Neuronal stem cell (in vitro differentiated cells): ENCODE data around the gene OR51T1. TPM values are rescaled to one million over a fixed set of nuclear protein-coding genes. Genes with fewer than 3 reads are reported as not detected.

Source experiments
- DNase-seq: peaks from one replicate; pipeline ENCODE4 v3.0.0-alpha.2; 2013; ENCODE audit warnings: low spot score
- H2AFZ ChIP-seq: one replicate; pipeline ENCODE4 v1.6.1; 2013; ENCODE audit warnings: mild to moderate bottlenecking, low read length, inconsistent platforms
- H2AK5ac ChIP-seq: 2 replicates; pipeline ENCODE4 v1.6.1; 2013; ENCODE audit warnings: low read depth, mild to moderate bottlenecking, inconsistent platforms, low read length, moderate library complexity, mixed read lengths
- H2BK120ac ChIP-seq: 2 replicates; pipeline ENCODE4 v1.6.1; 2013; ENCODE audit warnings: low read depth, mild to moderate bottlenecking, inconsistent platforms, low read length, moderate library complexity, mixed read lengths
- H2BK12ac ChIP-seq: one replicate; pipeline ENCODE4 v1.6.1; 2013; ENCODE audit warnings: low read length, inconsistent platforms
- H2BK15ac ChIP-seq: 2 replicates; pipeline ENCODE4 v1.6.1; 2013; ENCODE audit warnings: mild to moderate bottlenecking, low read length, inconsistent platforms, mixed read lengths
- H2BK5ac ChIP-seq: one replicate; pipeline ENCODE4 v1.6.1; 2013; ENCODE audit warnings: inconsistent platforms, mild to moderate bottlenecking, low read length, moderate library complexity
- H3K14ac ChIP-seq: one replicate; pipeline ENCODE4 v1.6.1; 2013; ENCODE audit warnings: low read length, inconsistent platforms
- H3K18ac ChIP-seq: 2 replicates; pipeline ENCODE4 v1.6.1; 2013; ENCODE audit warnings: low read length, inconsistent platforms
- H3K23ac ChIP-seq: 2 replicates; pipeline ENCODE4 v1.6.1; 2013; ENCODE audit warnings: low read depth, mild to moderate bottlenecking, mixed read lengths, low read length, inconsistent platforms; ENCODE audit not compliant: poor library complexity
- H3K27ac ChIP-seq: replicated peaks from 3 replicates; pipeline ENCODE4 v1.5.1; 2013; ENCODE audit warnings: low read length, inconsistent platforms
- H3K27me3 ChIP-seq, 3 experiments: 2 replicates each; pipeline ENCODE4 v1.6.1; 2013; ENCODE audit warnings: low read length in 3 of 3, mild to moderate bottlenecking in 2 of 3, inconsistent platforms in 1 of 3, low read depth in 1 of 3, mixed read lengths in 1 of 3, moderate library complexity in 1 of 3; ENCODE audit not compliant: control insufficient read depth in 3 of 3, insufficient read depth in 3 of 3
- H3K36me3 ChIP-seq, 2 donors: replicated peaks in 1 of 2; 2 replicates each; pipeline ENCODE4 v1.6.1; 2013; ENCODE audit warnings: low read length in 2 of 2; ENCODE audit not compliant: control insufficient read depth in 2 of 2, insufficient read depth in 2 of 2
- H3K4ac ChIP-seq: 2 replicates; pipeline ENCODE4 v1.6.1; 2013; ENCODE audit warnings: inconsistent platforms, mild to moderate bottlenecking, low read length, moderate library complexity
- H3K4me1 ChIP-seq, 2 donors: 1 replicate in 1 of 2; 2 replicates in 1 of 2; pipeline ENCODE4 v1.6.1; 2013; ENCODE audit warnings: low read length in 2 of 2, low read depth in 1 of 2; ENCODE audit not compliant: control insufficient read depth in 2 of 2, insufficient read depth in 1 of 2
- H3K4me2 ChIP-seq: one replicate; pipeline ENCODE4 v1.6.1; 2013; ENCODE audit warnings: mild to moderate bottlenecking, low read length, inconsistent platforms; ENCODE audit not compliant: insufficient read depth, poor library complexity, severe bottlenecking
- H3K4me3 ChIP-seq, 2 donors: 2 replicates each; pipeline ENCODE4 v1.5.1; 2013; ENCODE audit warnings: low read length in 2 of 2, mild to moderate bottlenecking in 2 of 2, inconsistent platforms in 1 of 2, moderate library complexity in 1 of 2
- H3K79me1 ChIP-seq: one replicate; pipeline ENCODE4 v1.6.1; 2013; ENCODE audit warnings: low read depth, mild to moderate bottlenecking, inconsistent platforms, low read length, moderate library complexity
- H3K9ac ChIP-seq: one replicate; pipeline ENCODE4 v1.6.1; 2013; ENCODE audit warnings: mild to moderate bottlenecking, low read depth, low read length, inconsistent platforms; ENCODE audit not compliant: poor library complexity
- H3K9me3 ChIP-seq, 2 donors: replicated peaks in 1 of 2; 2 replicates each; pipeline versions ENCODE3 to v1.6.1; 2013; ENCODE audit warnings: low read length in 2 of 2, mild to moderate bottlenecking in 2 of 2, inconsistent platforms in 1 of 2, low read depth in 1 of 2, mixed read lengths in 1 of 2, moderate library complexity in 1 of 2; ENCODE audit not compliant: control insufficient read depth in 2 of 2, insufficient read depth in 1 of 2
- H4K8ac ChIP-seq: one replicate; pipeline ENCODE4 v1.6.1; 2013; ENCODE audit warnings: low read depth, mild to moderate bottlenecking, inconsistent platforms, low read length, moderate library complexity
- H4K91ac ChIP-seq: one replicate; pipeline ENCODE4 v1.6.1; 2013; ENCODE audit warnings: low read length, low read depth, mild to moderate bottlenecking, inconsistent platforms; ENCODE audit not compliant: poor library complexity
- WGBS, 2 donors: extraction: QIAGEN DNeasy Blood & Tissue Kit; methylation state at CpG; one replicate each; pipeline ENCODE4 v1.1.7; 2013; ENCODE audit warnings: missing lambda C conversion rate in 2 of 2, mixed read lengths in 1 of 2; ENCODE audit not compliant: insufficient read length in 2 of 2, insufficient replicate concordance in 1 of 2; ENCODE audit errors: extremely low coverage in 2 of 2; 5-methylcytosine and 5-hydroxymethylcytosine counted together
- polyA plus RNA-seq, 2 experiments: library from polyadenylated mRNA; stranded (reverse); fragments of 200-250 nt; gene quantifications; one replicate each; pipeline ENCODE4 v1.2.3, GENCODE V29; 2013

OR51T1 gene
- polyA plus RNA-seq (2013, experiment 1 of 2): not detected
- not detected for polyA plus RNA-seq (2013, experiment 2 of 2)

GRCh38 chr11:4881860-4882500 is at the start of gene OR51T1:
TSS of gene OR51T1 (plus strand) at chr11:4881900. CDS start at chr11:4881900, 0 bp downstream.
- H3K27me3 ChIP-seq: no peaks in the 10 kb centered on the region
- no peaks in the 10 kb centered on the region for H3K4me1 ChIP-seq
- H2AK5ac ChIP-seq: no peak within 1 kb of the TSS
- H3K79me1 ChIP-seq: no peaks in the 10 kb centered on the region
- no peak within 1 kb of the TSS for H3K4ac ChIP-seq
- H4K8ac ChIP-seq: no peak within 1 kb of the TSS
- DNase-seq: no peak
- H4K91ac ChIP-seq: no peak within 1 kb of the TSS
- no peaks in the 10 kb centered on the region for H3K36me3 ChIP-seq
- H3K27ac ChIP-seq: no peak within 1 kb of the TSS
- no peak within 1 kb of the TSS for H2BK15ac ChIP-seq
- no peak within 1 kb of the TSS for H3K14ac ChIP-seq
- no peak within 1 kb of the TSS for H2BK5ac ChIP-seq
- H2AFZ ChIP-seq: no peak within 1 kb of the TSS
- no peak within 1 kb of the TSS for H2BK120ac ChIP-seq
- no CpG with 5 or more reads among the region's 8 CpGs for WGBS, 2 donors
- peak within 1 kb of the TSS in 1 of 2 donors; percentile 2 for H3K4me3 ChIP-seq
- H3K18ac ChIP-seq: no peak within 1 kb of the TSS
- H3K4me2 ChIP-seq: no peak within 1 kb of the TSS
- no peaks in the 10 kb centered on the region for H3K9me3 ChIP-seq
- H3K9ac ChIP-seq: no peak within 1 kb of the TSS
- no peak within 1 kb of the TSS for H3K23ac ChIP-seq
- H2BK12ac ChIP-seq: no peak within 1 kb of the TSS

DNA sequence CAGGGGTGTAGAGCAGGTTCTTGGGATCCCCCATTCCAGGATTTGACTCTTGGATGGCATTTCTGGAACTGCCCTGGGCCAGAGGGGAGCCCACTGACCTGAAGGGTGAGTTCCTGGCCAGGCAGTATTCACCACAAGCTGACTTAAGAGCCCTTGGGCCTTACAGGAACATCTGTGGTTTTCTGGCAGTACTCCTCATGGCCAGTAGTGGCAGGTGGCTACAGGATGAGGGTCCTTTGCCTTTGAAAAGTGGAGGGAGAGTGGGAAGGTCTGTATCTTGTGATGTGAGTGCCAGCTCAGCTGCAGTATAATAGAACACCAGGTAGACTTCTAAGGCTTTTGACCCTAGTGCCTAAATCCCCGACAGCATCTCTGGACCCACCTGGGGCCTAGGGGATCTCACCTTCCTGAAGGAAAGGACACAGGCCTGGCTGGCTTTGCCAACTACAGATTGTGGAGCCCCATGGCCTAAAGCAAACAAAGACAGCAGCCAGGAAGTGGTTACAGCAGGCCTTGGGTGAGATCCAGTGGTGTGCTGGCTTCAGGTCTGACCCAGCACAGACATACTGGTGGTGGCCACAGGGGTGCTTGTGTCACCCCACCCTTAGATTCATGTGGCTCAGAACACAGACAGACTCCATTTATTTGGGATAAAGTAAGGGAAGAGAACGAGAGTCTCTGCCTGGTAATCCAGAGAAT is 41.7 kb upstream of the OR51T1 start:
- no peak overlapping the region for H4K8ac ChIP-seq
- no peak overlapping the region for H2BK120ac ChIP-seq
- no peaks in the 10 kb centered on the region for H3K36me3 ChIP-seq
- no peak overlapping the region for H2AFZ ChIP-seq
- H2BK12ac ChIP-seq: no peak overlapping the region
- H3K23ac ChIP-seq: no peak overlapping the region
- H3K4me2 ChIP-seq: no peak overlapping the region
- no peak overlapping the region for H3K4ac ChIP-seq
- H3K4me1 ChIP-seq: no peaks in the 10 kb centered on the region
- H2BK5ac ChIP-seq: no peak overlapping the region
- H3K27me3 ChIP-seq: no peaks in the 10 kb centered on the region
- no peak overlapping the region for H2AK5ac ChIP-seq
- peaks cover 0 to 4% of the 10 kb centered on the region in 2 donors for H3K9me3 ChIP-seq
- no peak overlapping the region for H3K14ac ChIP-seq
- no peak overlapping the region for H3K18ac ChIP-seq
- no peak overlapping the region for H4K91ac ChIP-seq
- H3K9ac ChIP-seq: no peak overlapping the region
- no CpG with 5 or more reads among the region's 2 CpGs for WGBS, 2 donors
- no peak overlapping the region for H2BK15ac ChIP-seq
- H3K4me3 ChIP-seq: no peak overlapping the region
- no peak for DNase-seq
- no peaks in the 10 kb centered on the region for H3K79me1 ChIP-seq
- no peak overlapping the region for H3K27ac ChIP-seq

- H2AFZ ChIP-seq: no peak within 1 kb of the TSS
- H3K27me3 ChIP-seq: no peaks in the 10 kb centered on the region
- H2AK5ac ChIP-seq: no peak within 1 kb of the TSS
- no peak within 1 kb of the TSS for H2BK12ac ChIP-seq
- no peak within 1 kb of the TSS for H2BK5ac ChIP-seq
- H3K4me3 ChIP-seq: peak within 1 kb of the TSS in 1 of 2 donors; percentile 22
- H2BK120ac ChIP-seq: no peak within 1 kb of the TSS
- no peak within 1 kb of the TSS for H3K14ac ChIP-seq
- H2BK15ac ChIP-seq: no peak within 1 kb of the TSS
- no peaks in the 10 kb centered on the region for H3K79me1 ChIP-seq
- H3K36me3 ChIP-seq: no peaks in the 10 kb centered on the region
- H3K23ac ChIP-seq: no peak within 1 kb of the TSS
- H3K4me2 ChIP-seq: no peak within 1 kb of the TSS
- no peaks in the 10 kb centered on the region for H3K9me3 ChIP-seq
- H3K18ac ChIP-seq: no peak within 1 kb of the TSS
- H4K8ac ChIP-seq: no peak within 1 kb of the TSS
- WGBS, 2 donors: no CpG with 5 or more reads among the region's 9 CpGs
- H3K4me1 ChIP-seq: no peaks in the 10 kb centered on the region
- no peak within 1 kb of the TSS for H3K9ac ChIP-seq
- no peak within 1 kb of the TSS for H3K4ac ChIP-seq
- no peak within 1 kb of the TSS for H4K91ac ChIP-seq
- DNase-seq: no peak
- H3K27ac ChIP-seq: no peak within 1 kb of the TSS
These were observed 32.7 kb upstream of the OR51T1 start, which contains the start of gene OR51S1 for GRCh38 chr11:4848908-4849532. TSS of gene OR51S1 (minus strand) at chr11:4849208. CDS start at chr11:4849208, 0 bp downstream.

- Histone ChIP-seq H3K27ac (no peak overlapping the region), H3K4me1 (no peaks in the 10 kb centered on the region), H3K9me3 (no peaks in the 10 kb centered on the region), H3K79me1 (no peaks in the 10 kb centered on the region), H3K36me3 (no peaks in the 10 kb centered on the region), H2AFZ (no peak overlapping the region), H4K8ac (no peak overlapping the region), H3K27me3 (no peaks in the 10 kb centered on the region), H4K91ac (no peak overlapping the region), H2AK5ac (no peak overlapping the region), H3K4me2 (no peak overlapping the region), H2BK12ac (no peak overlapping the region), H3K4me3 (no peak overlapping the region), H3K18ac (no peak overlapping the region), H2BK5ac (no peak overlapping the region), H3K14ac (no peak overlapping the region), H2BK15ac (no peak overlapping the region), H2BK120ac (no peak overlapping the region), H3K23ac (no peak overlapping the region), H3K4ac (no peak overlapping the region), H3K9ac (no peak overlapping the region)
- no peak for DNase-seq
- WGBS, 2 donors: no CpG with 5 or more reads among the region's 4 CpGs
These were observed 30.7 kb upstream of the OR51T1 start for GRCh38 chr11:4851033-4851432.
